CD4-positive, alpha-beta memory T cell (primary cell): ENCODE results near the gene CD244. TPM values are rescaled to one million over a fixed set of nuclear protein-coding genes. Genes with fewer than 3 reads are reported as not detected.
"Not testable (repeated sequence)": the region's sequence is repeated elsewhere in the genome, so short reads cannot be mapped to it uniquely, and the experiment has no call there.

Source experiments
- CTCF ChIA-PET: fragments of 350-600 bp; sonication (Branson Sonifier 250); formaldehyde crosslinking; loops from one replicate; lab custom pipeline; 2021; ENCODE audit warnings: inconsistent platforms; ENCODE audit not compliant: partially characterized antibody; lab: Charles Lee
- POLR2A ChIA-PET: fragments of 350-600 bp; sonication (Branson Sonifier 250); formaldehyde crosslinking; loops from one replicate; lab custom pipeline; 2021; ENCODE audit not compliant: partially characterized antibody; lab: Charles Lee
- DNase-seq, 5 donors: peaks; one replicate each; pipeline versions ENCODE4 v3.0.0 to v3.0.0-alpha.2; 2020 to 2022; ENCODE audit warnings: mixed read lengths in 1 of 5
- H3K27ac ChIP-seq: one replicate; pipeline ENCODE4 v1.7.0; 2013; ENCODE audit warnings: low read depth, low read length
- H3K27me3 ChIP-seq: 2 replicates; pipeline ENCODE4 v1.7.0; 2013; ENCODE audit warnings: mild to moderate bottlenecking, low read length, moderate library complexity; ENCODE audit not compliant: insufficient read depth
- H3K36me3 ChIP-seq: 2 replicates; pipeline ENCODE4 v1.7.0; 2013; ENCODE audit warnings: mild to moderate bottlenecking, low read length, moderate library complexity; ENCODE audit not compliant: insufficient read depth
- H3K4me1 ChIP-seq: 2 replicates; pipeline ENCODE4 v1.7.0; 2013; ENCODE audit warnings: mild to moderate bottlenecking, low read length, moderate library complexity; ENCODE audit not compliant: insufficient read depth
- H3K4me3 ChIP-seq, 2 donors: one replicate each; pipeline ENCODE4 v1.7.0; 2013; ENCODE audit warnings: low read length in 2 of 2, mild to moderate bottlenecking in 1 of 2
- H3K9me3 ChIP-seq, 2 donors: one replicate each; pipeline ENCODE4 v1.7.0; 2013; ENCODE audit warnings: low read length in 2 of 2, control low read depth in 1 of 2; ENCODE audit not compliant: control insufficient read depth in 1 of 2
- H3K27ac Mint-ChIP-seq, 7 donors: one replicate each; pipeline ENCODE4 v1.8.0; 2020 to 2021; ENCODE audit warnings: mixed read lengths in 7 of 7, mild to moderate bottlenecking in 6 of 7, inconsistent platforms in 3 of 7, moderate library complexity in 3 of 7
- H3K27me3 Mint-ChIP-seq, 2 donors: one replicate each; pipeline ENCODE4 v1.8.0; 2020 to 2021; ENCODE audit warnings: mixed read lengths in 2 of 2
- H3K36me3 Mint-ChIP-seq, 2 donors: one replicate each; pipeline ENCODE4 v1.8.0; 2020 to 2021; ENCODE audit warnings: mixed read lengths in 2 of 2, inconsistent platforms in 1 of 2, mild to moderate bottlenecking in 1 of 2
- H3K4me1 Mint-ChIP-seq, 4 donors: one replicate each; pipeline ENCODE4 v1.8.0; 2020 to 2021; ENCODE audit warnings: mixed read lengths in 4 of 4, mild to moderate bottlenecking in 1 of 4
- H3K4me3 Mint-ChIP-seq, 8 donors: one replicate each; pipeline ENCODE4 v1.8.0; 2020 to 2021; ENCODE audit warnings: mixed read lengths in 8 of 8, mild to moderate bottlenecking in 7 of 8, moderate library complexity in 6 of 8, inconsistent platforms in 3 of 8
- H3K9me3 Mint-ChIP-seq, 8 donors: one replicate each; pipeline ENCODE4 v1.8.0; 2020 to 2021; ENCODE audit warnings: mixed read lengths in 8 of 8, mild to moderate bottlenecking in 5 of 8, inconsistent platforms in 3 of 8, moderate library complexity in 1 of 8
- intact Hi-C: fragments of 100-400 bp; cut with micrococcal nuclease; formaldehyde crosslinking; loops from one replicate; pipeline ENCODE4 v1.15.1; 2023
- polyA plus RNA-seq, 2 donors: library from polyadenylated mRNA; unstranded; fragments of 300-500 nt; fragmentation: Illumina TruSeq; gene quantifications; one replicate each; pipeline ENCODE4 v1.2.3, GENCODE V29; 2021
- total RNA-seq, 2 experiments: library from RNA; stranded (reverse); gene quantifications; one replicate each; pipeline ENCODE4 v1.2.3, GENCODE V29; 2021

CD244 gene
- total and polyA plus RNA-seq, 4 experiments from 2014 or later = 0.93 to 0.95 TPM; not detected in 2

DNA sequence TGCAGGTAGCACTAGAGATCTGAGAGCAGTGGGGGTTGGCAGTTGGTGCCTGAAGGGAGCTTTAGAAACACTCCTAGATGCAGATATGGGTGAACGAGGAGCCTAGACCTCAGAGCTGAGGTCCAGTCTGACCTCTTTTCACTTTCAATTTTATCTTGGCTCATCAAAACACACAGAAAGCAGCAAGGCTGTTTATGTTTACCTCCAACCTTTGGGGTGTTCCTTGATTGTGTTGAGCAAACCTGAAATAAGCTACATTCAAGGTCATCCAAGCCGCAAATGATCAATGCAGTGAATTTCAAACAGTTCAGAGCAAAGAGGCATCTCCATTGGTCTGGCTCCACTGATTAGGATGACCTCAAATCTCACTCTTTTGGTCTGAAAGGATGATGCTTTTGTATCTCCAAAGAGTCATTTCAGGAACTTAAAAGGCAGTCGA lies 65.4 kb downstream of the CD244 start:
- H3K27me3 Mint-ChIP-seq = no peaks in the 10 kb centered on the region
- DNase-seq = no peak
- peak overlapping the region; percentile 97 to 99 (median 98) for H3K4me3 Mint-ChIP-seq
- H3K4me1 Mint-ChIP-seq = peaks cover 43 to 76% (median 56%) of the 10 kb centered on the region in 4 donors
- Histone ChIP-seq H3K27me3 (no peaks in the 10 kb centered on the region), H3K27ac (peak overlapping the region; percentile 82), H3K9me3 (no peaks in the 10 kb centered on the region), H3K36me3 (peaks cover 9% of the 10 kb centered on the region), H3K4me1 (peaks cover 57% of the 10 kb centered on the region), H3K4me3 (peak overlapping the region; percentile 49 to 78)
- H3K9me3 Mint-ChIP-seq = peaks cover 0 to 3% (median 0%) of the 10 kb centered on the region in 8 donors
- peaks cover 27 to 51% of the 10 kb centered on the region in 2 donors for H3K36me3 Mint-ChIP-seq
- intact Hi-C loops = loop anchor here (2.0 kb wide), 3 partner anchors 16 to 34 kb away; no protein-coding TSS in a partner anchor
- peak overlapping the region; percentile 90 to 98 (median 97) for H3K27ac Mint-ChIP-seq
- ChIA-PET CTCF (interaction anchor here (0.8 to 9.1 kb wide), 10 partner anchors 9 to 216 kb away, joined by 3 to 144 read pairs (median 12); no protein-coding TSS in a partner anchor), POLR2A (interaction anchor here (0.6 to 7.2 kb wide), 20 partner anchors 9 to 273 kb away, joined by 3 to 85 read pairs (median 14); partner anchors contain the start of genes ARHGAP30, CD48 and USF1)

DNA sequence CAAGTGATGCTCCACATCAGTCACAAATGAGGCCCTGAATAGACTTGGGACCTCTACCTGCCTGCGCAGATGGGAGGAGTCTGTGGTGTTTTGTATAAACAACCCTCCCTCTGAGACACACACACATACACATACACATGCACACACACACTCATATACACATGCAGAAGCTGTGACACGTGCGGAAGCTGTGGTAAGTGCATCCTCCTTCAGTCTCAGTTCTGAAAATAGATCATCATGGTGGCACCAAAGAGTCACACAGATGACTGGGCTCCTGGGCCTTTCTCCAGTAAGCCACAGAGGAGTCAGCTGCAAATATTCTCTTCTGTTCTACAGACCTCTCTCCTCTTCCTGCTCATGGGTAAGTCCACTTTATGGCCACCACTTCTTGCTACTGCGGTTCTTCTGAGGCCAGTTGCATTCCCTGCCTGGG lies 66.7 kb downstream of the CD244 start, which contains the start of gene LY9:
TSS of gene LY9 (plus strand) at position 224 of the 433 bp plus-strand sequence. CDS start at position 238, 14 bp downstream.
- ChIA-PET POLR2A (interaction anchor here (0.6 to 7.2 kb wide), 30 partner anchors 11 to 406 kb away, joined by 3 to 85 read pairs (median 6); partner anchors contain the start of genes ARHGAP30, CD48, DEDD and F11R), CTCF (interaction anchor here (0.7 to 9.1 kb wide), 9 partner anchors 11 to 195 kb away, joined by 3 to 144 read pairs (median 19); no protein-coding TSS in a partner anchor)
- Mint-ChIP-seq H3K4me1 (peaks cover 37 to 69% (median 48%) of the 10 kb centered on the region in 4 donors), H3K9me3 (peaks cover 0 to 3% (median 0%) of the 10 kb centered on the region in 8 donors), H3K27me3 (no peaks in the 10 kb centered on the region), H3K27ac (peak within 1 kb of the TSS; percentile 90 to 98 (median 97)), H3K36me3 (peaks cover 20 to 43% of the 10 kb centered on the region in 2 donors), H3K4me3 (peak within 1 kb of the TSS; percentile 97 to 99 (median 98))
- peak; percentile 90 to 96 (median 95) for DNase-seq
- intact Hi-C loops = loop anchor here (1.0 to 2.0 kb wide), 5 partner anchors 17 to 84 kb away; no protein-coding TSS in a partner anchor
- Histone ChIP-seq H3K27ac (peak within 1 kb of the TSS; percentile 82), H3K36me3 (no peaks in the 10 kb centered on the region), H3K9me3 (no peaks in the 10 kb centered on the region), H3K27me3 (no peaks in the 10 kb centered on the region), H3K4me3 (peak within 1 kb of the TSS; percentile 49 to 78), H3K4me1 (peaks cover 45% of the 10 kb centered on the region)

DNA sequence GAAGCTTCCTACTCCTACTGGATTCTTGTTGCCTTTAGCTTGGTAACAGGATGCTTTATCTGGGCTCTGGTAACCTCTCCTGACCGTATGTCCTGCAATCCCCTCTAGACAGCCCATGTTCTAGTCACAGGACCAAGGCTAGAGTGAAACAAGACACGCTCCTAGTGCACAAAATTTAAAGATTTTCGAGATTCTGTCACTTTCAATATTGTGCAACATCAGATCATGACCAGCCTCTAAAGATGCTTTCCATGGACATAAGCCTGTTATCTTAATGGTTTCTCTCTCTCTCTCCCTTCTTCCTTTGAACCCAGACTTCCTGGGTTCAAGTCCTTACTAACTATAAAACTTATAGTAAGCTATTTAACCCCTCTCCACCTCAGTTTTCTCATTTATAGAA lies 68.3 kb downstream of the CD244 start:
- Histone ChIP-seq H3K27ac (no peak overlapping the region), H3K9me3 (no peaks in the 10 kb centered on the region), H3K4me3 (no peak overlapping the region), H3K36me3 (no peaks in the 10 kb centered on the region), H3K27me3 (no peaks in the 10 kb centered on the region), H3K4me1 (peaks cover 30% of the 10 kb centered on the region)
- H3K9me3 Mint-ChIP-seq = peaks cover 0 to 3% (median 0%) of the 10 kb centered on the region in 8 donors
- ChIA-PET CTCF (interaction anchor here (1.1 to 9.1 kb wide), 6 partner anchors 16 to 83 kb away, joined by 6 to 144 read pairs (median 53); no protein-coding TSS in a partner anchor), POLR2A (interaction anchor here (0.7 to 7.2 kb wide), 9 partner anchors 12 to 154 kb away, joined by 3 to 85 read pairs (median 34); no protein-coding TSS in a partner anchor)
- intact Hi-C loops = no loop called here
- peaks cover 24 to 53% (median 34%) of the 10 kb centered on the region in 4 donors for H3K4me1 Mint-ChIP-seq
- peaks cover 8 to 29% of the 10 kb centered on the region in 2 donors for H3K36me3 Mint-ChIP-seq
- no peak for DNase-seq
- H3K4me3 Mint-ChIP-seq = no peak overlapping the region
- no peaks in the 10 kb centered on the region for H3K27me3 Mint-ChIP-seq
- peak overlapping the region; percentile 90 to 98 (median 97) for H3K27ac Mint-ChIP-seq

DNA sequence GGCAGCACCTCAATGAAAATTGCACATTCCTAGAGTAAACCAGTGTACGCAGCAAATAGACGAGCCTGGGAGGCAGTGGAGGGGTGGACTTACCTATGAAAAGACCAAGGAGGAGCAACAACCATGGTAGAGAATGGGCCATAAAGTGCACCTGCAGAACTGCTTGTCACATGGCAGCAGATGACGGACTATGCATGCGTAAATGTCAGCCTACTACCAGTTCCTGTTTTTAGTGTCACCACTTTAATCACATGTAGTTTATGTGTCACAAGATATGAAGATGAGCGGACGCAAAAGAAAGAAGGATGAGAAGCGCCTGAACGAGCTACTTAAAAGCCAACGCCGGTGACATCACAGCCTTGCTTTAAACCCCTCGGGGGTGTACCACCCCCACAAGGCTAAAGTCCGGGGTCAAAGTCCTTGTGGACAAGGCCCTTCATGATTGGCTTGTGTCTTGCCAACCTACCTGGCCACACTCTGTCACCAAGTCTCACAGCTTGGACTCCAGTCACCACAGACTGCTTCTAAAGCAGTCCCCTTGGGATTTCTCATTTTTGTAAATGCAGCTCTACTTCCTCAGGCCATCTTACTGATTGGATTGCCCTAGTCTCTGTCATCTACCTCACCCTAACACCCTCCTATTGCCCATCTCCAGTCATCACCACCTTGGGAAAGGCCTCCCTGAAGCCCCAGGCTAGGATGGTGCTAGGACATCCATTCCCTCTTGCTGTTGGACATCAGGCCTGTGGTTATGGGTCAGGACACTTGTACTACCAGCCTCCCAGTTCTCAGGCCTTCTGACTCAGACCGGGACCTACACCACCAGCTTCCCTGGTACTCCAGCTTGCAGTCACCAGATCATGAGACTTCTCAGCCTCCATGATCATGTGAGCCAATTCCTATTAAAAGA lies 72.7 kb downstream of the CD244 start:
- Mint-ChIP-seq H3K27me3 (no peaks in the 10 kb centered on the region), H3K4me1 (peaks cover 2 to 11% (median 8%) of the 10 kb centered on the region in 4 donors), H3K9me3 (peaks cover 0 to 3% (median 0%) of the 10 kb centered on the region in 8 donors), H3K36me3 (no peaks in the 10 kb centered on the region), H3K27ac (peak overlapping the region in 4 of 7 donors; percentile 64 to 79 (median 68)), H3K4me3 (no peak overlapping the region)
- DNase-seq = no peak
- H3K9me3 ChIP-seq = no peaks in the 10 kb centered on the region
- no peak overlapping the region for H3K27ac ChIP-seq
- H3K36me3 ChIP-seq = no peaks in the 10 kb centered on the region
- intact Hi-C loops = no loop called here
- no peak overlapping the region for H3K4me3 ChIP-seq
- no peaks in the 10 kb centered on the region for H3K27me3 ChIP-seq
- CTCF ChIA-PET = interaction anchor here (1.0 to 1.6 kb wide), 3 partner anchors 9 to 76 kb away, joined by 3 to 6 read pairs (median 3); no protein-coding TSS in a partner anchor
- POLR2A ChIA-PET = no interaction called here
- peaks cover 8% of the 10 kb centered on the region for H3K4me1 ChIP-seq

DNA sequence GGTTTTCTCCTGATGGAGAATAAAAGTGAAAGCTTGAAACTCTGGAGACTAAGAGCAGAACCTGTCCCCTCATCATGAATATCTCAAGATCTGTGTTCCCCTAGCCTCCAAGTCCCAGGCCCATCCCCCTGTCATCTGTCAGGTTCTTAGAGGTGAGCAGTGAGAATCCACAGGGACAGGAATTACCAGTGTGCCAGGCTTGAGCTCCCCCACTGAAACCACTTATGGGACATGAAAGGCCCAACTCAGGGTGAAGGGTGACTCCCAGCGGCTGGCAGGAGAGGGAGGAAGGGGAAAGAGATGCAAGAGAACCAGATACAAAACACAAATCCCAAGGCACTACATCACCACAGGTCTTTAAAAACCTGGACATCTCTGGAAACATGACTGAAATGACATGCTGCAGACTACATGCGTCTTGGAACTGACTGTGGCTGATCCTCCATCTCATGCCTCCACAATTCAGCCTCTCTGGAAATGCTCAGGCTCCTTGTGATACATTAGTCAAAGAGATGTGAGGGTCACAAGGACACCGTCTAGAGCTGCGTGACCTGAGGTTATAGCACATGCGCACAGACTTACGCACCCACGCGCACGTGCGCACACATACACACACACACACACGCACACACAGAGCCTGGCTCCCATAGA lies 73.5 kb downstream of the CD244 start:
- CTCF ChIA-PET = interaction anchor here (1.4 to 1.6 kb wide), 2 partner anchors 12 to 75 kb away, joined by 3 to 6 read pairs; no protein-coding TSS in a partner anchor
- H3K27ac Mint-ChIP-seq = peak overlapping the region in 1 of 7 donors; percentile 64
- POLR2A ChIA-PET = no interaction called here
- Histone ChIP-seq H3K36me3 (no peaks in the 10 kb centered on the region), H3K9me3 (no peaks in the 10 kb centered on the region), H3K4me3 (no peak overlapping the region), H3K27ac (no peak overlapping the region), H3K27me3 (no peaks in the 10 kb centered on the region), H3K4me1 (peaks cover under 1% of the 10 kb centered on the region)
- H3K4me3 Mint-ChIP-seq = no peak overlapping the region
- intact Hi-C loops = no loop called here
- H3K27me3 Mint-ChIP-seq = no peaks in the 10 kb centered on the region
- H3K36me3 Mint-ChIP-seq = no peaks in the 10 kb centered on the region
- no peak for DNase-seq
- H3K9me3 Mint-ChIP-seq = peaks cover 0 to 2% (median 0%) of the 10 kb centered on the region in 8 donors
- peaks cover 0 to 3% (median 2%) of the 10 kb centered on the region in 4 donors for H3K4me1 Mint-ChIP-seq

DNA sequence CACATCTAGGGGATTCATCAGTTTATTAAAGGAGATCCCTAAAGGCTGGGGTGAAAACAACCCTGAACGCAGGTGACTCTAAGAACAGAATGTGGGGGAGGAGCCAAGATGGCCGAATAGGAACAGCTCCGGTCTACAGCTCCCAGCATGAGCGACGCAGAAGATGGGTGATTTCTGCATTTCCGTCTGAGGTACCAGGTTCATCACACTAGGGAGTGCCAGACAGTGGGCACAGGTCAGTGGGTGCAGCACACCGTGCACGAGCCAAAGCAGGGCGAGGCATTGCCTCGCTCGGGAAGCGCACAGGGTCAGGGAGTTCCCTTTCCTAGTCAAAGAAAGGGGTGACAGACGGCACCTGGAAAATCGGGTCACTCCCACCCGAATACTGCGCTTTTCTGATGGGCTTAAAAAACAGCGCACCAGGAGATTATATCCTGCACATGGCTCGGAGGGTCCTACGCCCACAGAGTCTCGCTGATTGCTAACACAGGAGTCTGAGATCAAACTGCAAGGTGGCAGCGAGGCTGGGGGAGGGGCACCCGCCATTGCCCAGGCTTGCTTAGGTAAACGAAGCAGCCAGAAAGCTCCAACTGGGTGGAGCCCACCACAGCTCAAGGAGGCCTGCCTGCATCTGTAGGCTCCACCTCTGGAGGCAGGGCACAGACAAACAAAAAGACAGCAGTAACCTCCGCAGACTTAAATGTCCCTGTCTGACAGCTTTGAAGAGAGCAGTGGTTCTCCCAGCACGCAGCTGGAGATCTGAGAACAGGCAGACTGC lies 79.5 kb downstream of the CD244 start:
- intact Hi-C loops, H3K36me3 ChIP-seq, H3K9me3 Mint-ChIP-seq, H3K27ac ChIP-seq, H3K27me3 Mint-ChIP-seq, H3K27me3 ChIP-seq, H3K36me3 Mint-ChIP-seq, H3K4me3 ChIP-seq, H3K9me3 ChIP-seq, DNase-seq, H3K27ac Mint-ChIP-seq: not testable (repeated sequence)
- Mint-ChIP-seq H3K4me3 (peak overlapping the region in 3 of 8 donors; percentile 39 to 70 (median 48)), H3K4me1 (peaks cover 11 to 19% (median 15%) of the 10 kb centered on the region in 4 donors)
- ChIA-PET CTCF (interaction anchor here (1.2 to 8.8 kb wide), 3 partner anchors 13 to 168 kb away, joined by 3 to 144 read pairs (median 4); partner anchors contain the start of gene LY9), POLR2A (interaction anchor here (1.3 to 5.0 kb wide), 3 partner anchors 10 to 49 kb away, joined by 3 to 67 read pairs (median 3); partner anchors contain the start of gene LY9)
- H3K4me1 ChIP-seq = peaks cover 18% of the 10 kb centered on the region
